Fibroblast of the aortic adventitia (primary cell): ENCODE results near the gene EPSTI1. TPM values are rescaled to one million over a fixed set of nuclear protein-coding genes. Genes with fewer than 3 reads are reported as not detected.
A peak's percentile ranks its signal among the peaks of the same experiment; 100 is the strongest.

ENCODE experiments used
- DNase-seq: peaks from one replicate; pipeline ENCODE4 v3.0.0-alpha.2; 2010; ENCODE audit warnings: low read depth
- H3K4me3 ChIP-seq: 2 replicates; pipeline ENCODE4 v1.5.1; 2011; ENCODE audit warnings: low read depth, mild to moderate bottlenecking, control low read depth, low read length, moderate library complexity
- total RNA-seq: library from RNA; depleted of rRNA; stranded (reverse); fragments of >200 nt; gene quantifications from 2 replicates; pipeline ENCODE4 v1.2.3, GENCODE V29; 2012; ENCODE audit warnings: low replicate concordance
- TF ChIP-seq, protein P1 (sequence below): IDR thresholded peaks from 2 replicates; pipeline ENCODE4 v1.5.1; 2011; ENCODE audit warnings: mild to moderate bottlenecking, low read length, control low read depth, inconsistent platforms; ENCODE audit not compliant: insufficient read depth

Gene EPSTI1
- total RNA-seq, 1 donor, result 2.0 TPM

DNA sequence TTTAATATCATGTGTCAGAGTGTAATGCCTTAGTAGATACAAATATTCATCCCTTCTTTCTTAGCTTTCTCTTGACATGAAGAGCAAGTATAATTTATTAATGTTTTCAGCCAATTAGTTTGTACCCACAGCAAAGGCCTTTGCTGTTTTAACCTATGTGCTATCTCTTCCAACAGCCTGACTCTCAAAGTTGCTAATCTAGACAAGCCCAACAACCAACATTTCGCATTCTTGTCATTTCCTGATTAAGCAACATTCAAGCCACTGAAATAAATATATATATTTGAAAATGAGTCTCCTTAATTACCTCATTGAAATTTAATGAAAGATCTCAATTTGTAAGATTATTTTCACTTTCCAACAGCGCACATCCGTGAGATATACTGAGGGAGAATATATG is 18.5 kb downstream of the EPSTI1 start:
- DNase-seq, result no peak
- TF ChIP-seq, protein P1, sequence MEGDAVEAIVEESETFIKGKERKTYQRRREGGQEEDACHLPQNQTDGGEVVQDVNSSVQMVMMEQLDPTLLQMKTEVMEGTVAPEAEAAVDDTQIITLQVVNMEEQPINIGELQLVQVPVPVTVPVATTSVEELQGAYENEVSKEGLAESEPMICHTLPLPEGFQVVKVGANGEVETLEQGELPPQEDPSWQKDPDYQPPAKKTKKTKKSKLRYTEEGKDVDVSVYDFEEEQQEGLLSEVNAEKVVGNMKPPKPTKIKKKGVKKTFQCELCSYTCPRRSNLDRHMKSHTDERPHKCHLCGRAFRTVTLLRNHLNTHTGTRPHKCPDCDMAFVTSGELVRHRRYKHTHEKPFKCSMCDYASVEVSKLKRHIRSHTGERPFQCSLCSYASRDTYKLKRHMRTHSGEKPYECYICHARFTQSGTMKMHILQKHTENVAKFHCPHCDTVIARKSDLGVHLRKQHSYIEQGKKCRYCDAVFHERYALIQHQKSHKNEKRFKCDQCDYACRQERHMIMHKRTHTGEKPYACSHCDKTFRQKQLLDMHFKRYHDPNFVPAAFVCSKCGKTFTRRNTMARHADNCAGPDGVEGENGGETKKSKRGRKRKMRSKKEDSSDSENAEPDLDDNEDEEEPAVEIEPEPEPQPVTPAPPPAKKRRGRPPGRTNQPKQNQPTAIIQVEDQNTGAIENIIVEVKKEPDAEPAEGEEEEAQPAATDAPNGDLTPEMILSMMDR, result no peak
- no peak overlapping the region for H3K4me3 ChIP-seq

DNA sequence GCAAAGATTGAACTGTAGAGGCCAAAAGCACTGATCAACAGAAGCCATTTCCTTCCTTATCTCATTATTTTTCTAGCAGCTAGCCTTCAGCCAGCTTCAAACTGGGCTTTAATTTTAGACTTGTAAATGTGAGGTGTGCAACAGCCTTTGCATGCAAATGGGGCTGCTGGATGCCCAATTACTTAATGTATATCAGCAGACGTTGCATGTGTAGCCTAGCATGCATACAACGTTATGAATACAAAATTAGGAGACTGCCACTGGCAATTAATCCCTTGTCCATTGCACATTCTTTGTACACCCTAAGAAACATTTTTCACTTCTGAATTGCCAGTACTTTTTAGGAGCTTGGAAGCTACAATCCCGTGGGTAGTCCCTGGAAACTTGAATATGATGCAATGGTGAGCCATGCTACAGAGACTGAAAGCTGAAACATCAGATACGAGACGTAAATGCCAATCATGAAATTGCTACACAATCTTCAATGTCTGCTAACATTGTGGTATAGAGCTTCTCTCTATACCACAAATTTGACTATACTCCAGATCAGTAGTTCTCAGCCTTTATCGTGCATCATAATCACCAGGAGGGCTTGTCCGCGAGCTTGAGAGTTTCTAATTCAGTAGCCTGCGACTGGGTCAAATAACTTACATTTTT is 20.2 kb downstream of the EPSTI1 start:
- TF ChIP-seq, protein P1, result no peak
- DNase-seq, result peak; percentile 48
- H3K4me3 ChIP-seq, result no peak overlapping the region

DNA sequence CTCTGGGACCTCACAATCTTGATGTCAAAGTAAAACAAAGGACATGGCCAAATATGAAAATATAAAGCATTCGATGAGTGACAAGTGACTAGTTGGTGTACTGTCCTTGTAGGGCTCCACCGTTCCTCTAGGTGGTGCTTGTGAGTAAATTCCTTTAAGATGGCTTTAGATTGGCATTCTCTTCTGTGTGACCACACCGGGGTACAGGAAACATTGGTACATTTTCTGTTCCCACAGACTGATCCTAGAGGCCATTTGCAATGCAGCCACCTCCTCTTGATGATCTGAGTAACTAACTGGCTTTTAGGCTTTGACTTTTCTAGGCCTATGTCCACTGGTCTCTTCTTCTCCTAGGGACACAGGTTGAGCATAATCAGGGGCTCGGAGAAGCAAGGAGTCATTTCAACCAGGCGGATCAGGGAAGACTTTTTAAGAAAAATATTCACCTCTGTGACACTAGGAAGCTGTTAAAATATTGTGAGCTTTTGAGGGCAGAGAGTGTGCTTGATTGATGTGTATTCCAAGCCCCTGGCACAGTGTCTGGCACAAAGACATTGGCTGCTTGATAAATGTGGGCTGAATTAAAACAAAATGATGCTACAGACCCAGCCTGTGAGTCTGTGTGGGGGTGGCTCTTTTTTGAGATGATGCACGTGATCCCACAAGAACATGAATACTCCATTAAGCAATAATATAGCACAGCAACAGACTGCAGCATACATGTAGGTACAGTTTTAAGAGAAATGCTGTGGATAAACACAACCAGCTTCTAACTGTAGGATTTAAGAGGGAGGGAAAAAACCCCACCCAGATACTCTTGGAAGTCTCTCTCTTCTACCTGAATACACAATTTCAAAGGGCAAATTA is 21.0 kb downstream of the EPSTI1 start:
- DNase-seq, result peak; percentile 51
- TF ChIP-seq, protein P1, result peak; percentile 69
- no peak overlapping the region for H3K4me3 ChIP-seq

DNA sequence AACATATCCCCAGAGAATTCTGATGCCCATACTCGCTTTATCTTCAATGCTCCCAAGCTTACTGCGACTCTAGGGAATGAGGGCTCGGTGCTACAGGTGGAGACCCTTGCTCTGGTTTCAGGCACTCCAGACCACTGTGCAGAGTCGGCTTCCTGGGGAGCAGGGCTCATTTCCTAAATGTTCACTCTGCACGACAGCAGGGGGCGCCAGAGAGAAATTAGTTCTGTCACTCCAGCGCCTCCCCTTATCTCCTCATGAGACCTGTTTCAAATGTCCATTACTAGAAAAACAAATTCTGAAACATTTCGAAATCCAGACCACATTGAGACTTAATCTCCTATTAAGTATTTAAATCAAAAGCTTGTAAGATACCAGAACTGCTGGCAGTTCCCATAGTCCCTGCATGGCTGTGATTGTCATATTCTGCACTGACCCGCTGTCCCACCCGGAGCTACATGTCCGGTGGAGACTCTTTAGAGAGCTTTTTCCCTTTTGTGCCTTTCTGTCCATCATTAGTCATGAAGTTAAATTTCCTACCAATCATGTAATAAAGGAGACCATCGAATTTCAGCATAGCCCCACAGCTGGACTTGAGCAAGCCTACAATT is 22.4 kb downstream of the EPSTI1 start:
- peak; percentile 79 for DNase-seq
- TF ChIP-seq, protein P1, result peak; percentile 76
- no peak overlapping the region for H3K4me3 ChIP-seq

DNA sequence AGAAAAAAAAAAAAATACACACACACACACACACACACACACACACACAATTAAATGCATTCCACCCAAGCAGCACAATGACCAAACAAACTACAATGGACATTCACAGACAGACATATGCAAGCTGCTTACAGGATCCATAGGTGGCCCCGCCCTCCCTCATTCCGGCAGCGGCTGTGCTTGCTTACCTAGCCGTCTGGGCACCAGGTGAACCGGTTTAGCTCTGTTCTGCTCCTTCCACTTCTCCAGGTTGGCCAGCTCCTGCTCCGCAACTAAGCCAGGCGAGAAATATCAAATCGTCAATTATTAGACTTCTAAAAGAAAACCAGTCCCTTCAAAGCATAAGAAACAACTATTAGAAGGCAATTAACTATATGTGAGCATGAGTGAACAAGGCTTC is 23.1 kb downstream of the EPSTI1 start:
- DNase-seq, result no peak
- H3K4me3 ChIP-seq, result no peak overlapping the region
- TF ChIP-seq, protein P1, result no peak

DNA sequence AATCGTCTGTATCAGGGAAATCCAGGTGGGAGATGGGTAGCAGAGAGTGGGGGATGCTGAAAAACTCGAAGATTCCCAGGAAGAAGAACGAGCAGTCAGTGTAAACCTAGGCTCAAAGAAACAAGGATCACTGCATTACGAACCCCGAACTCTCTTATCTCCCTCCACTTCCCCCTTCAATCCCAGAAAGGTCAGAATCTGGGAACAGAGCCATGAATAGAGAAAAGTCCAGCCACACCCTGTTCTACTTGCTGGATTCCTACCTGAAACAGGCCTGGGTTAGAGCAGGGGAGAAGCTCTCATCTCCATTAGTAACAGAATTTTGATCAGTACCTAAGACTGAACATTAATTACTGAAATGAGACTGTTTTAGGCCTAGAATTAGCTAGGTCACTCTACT is 24.4 kb downstream of the EPSTI1 start:
- H3K4me3 ChIP-seq, result no peak overlapping the region
- TF ChIP-seq, protein P1, result no peak
- DNase-seq, result peak; percentile 15
